Natural killer cell (primary cell): ENCODE data around the gene CARD11. TPM values are rescaled to one million over a fixed set of nuclear protein-coding genes. Genes with fewer than 3 reads are reported as not detected.

Experiments
- ATAC-seq, 3 donors: fragments of 150-1000 bp in 2 of 3; fragments of 200-7000 bp in 1 of 3; cut with Tn5 transposase; 1 replicate in 1 of 3; 2 replicates in 2 of 3; pipeline ENCODE4 v1.10.0; 2021; ENCODE audit warnings: mild to moderate bottlenecking in 2 of 3, moderate library complexity in 2 of 3
- DNase-seq, 2 donors: peaks; one replicate each; pipeline versions ENCODE4 v3.0.0 to v3.0.0-alpha.2; 2013 to 2021; ENCODE audit warnings: mixed read lengths in 1 of 2
- H3K27ac ChIP-seq: one replicate; pipeline ENCODE4 v1.5.1; 2013; ENCODE audit warnings: mild to moderate bottlenecking, low read length
- H3K27me3 ChIP-seq: one replicate; pipeline ENCODE4 v1.6.1; 2013; ENCODE audit warnings: low read length; ENCODE audit not compliant: control insufficient read depth, insufficient read depth
- H3K36me3 ChIP-seq: one replicate; pipeline ENCODE4 v1.6.1; 2013; ENCODE audit warnings: low read length; ENCODE audit not compliant: control insufficient read depth, insufficient read depth
- H3K4me1 ChIP-seq: one replicate; pipeline ENCODE4 v1.6.1; 2013; ENCODE audit warnings: low read length; ENCODE audit not compliant: control insufficient read depth, insufficient read depth
- H3K4me3 ChIP-seq: one replicate; pipeline ENCODE4 v1.5.1; 2013; ENCODE audit warnings: low read length
- H3K9me3 ChIP-seq: one replicate; pipeline ENCODE4 v1.6.1; 2013; ENCODE audit warnings: low read length; ENCODE audit not compliant: control insufficient read depth, insufficient read depth
- H3K27ac Mint-ChIP-seq, 2 donors: one replicate each; pipeline ENCODE4 v1.8.0; 2022; ENCODE audit warnings: mild to moderate bottlenecking in 2 of 2, mixed read lengths in 2 of 2, moderate library complexity in 1 of 2
- H3K27me3 Mint-ChIP-seq, 2 donors: one replicate each; pipeline ENCODE4 v1.8.0; 2022; ENCODE audit warnings: low read depth in 2 of 2, mixed read lengths in 2 of 2
- H3K36me3 Mint-ChIP-seq: one replicate; pipeline ENCODE4 v1.8.0; 2022; ENCODE audit warnings: mixed read lengths
- H3K4me1 Mint-ChIP-seq, 2 donors: one replicate each; pipeline ENCODE4 v1.8.0; 2022; ENCODE audit warnings: mixed read lengths in 2 of 2
- H3K4me3 Mint-ChIP-seq: one replicate; pipeline ENCODE4 v1.8.0; 2022; ENCODE audit warnings: mild to moderate bottlenecking, moderate library complexity, mixed read lengths
- H3K9me3 Mint-ChIP-seq, 2 donors: one replicate each; pipeline ENCODE4 v1.8.0; 2022; ENCODE audit warnings: mixed read lengths in 2 of 2
- WGBS: methylation state at CpG from one replicate; pipeline ENCODE4 v1.1.7; 2013; ENCODE audit warnings: missing lambda C conversion rate; ENCODE audit not compliant: insufficient coverage; 5-methylcytosine and 5-hydroxymethylcytosine counted together
- intact Hi-C: fragments of 100-400 bp; cut with micrococcal nuclease; formaldehyde crosslinking; loops from one replicate; pipeline ENCODE4 v1.14.2; 2022
- total RNA-seq, 4 donors: library from RNA; stranded (reverse); fragments of 120-200 nt in 1 of 4; gene quantifications; one replicate each; pipeline versions ENCODE4 v1.2.3 to v1.2.4, GENCODE V29; 2013 to 2022
- TF ChIP-seq, protein P1 (sequence below): fragments of 200-600 bp; IDR thresholded peaks from one replicate; pipeline ENCODE4 v1.8.0; 2022; ENCODE audit warnings: antibody characterized with exemption

The CARD11 gene
- total RNA-seq, 3 donors from 2014 or later (not counting 1 experiment from before 2014, with no cell fraction given) = 196 to 233 (median 199) TPM

DNA sequence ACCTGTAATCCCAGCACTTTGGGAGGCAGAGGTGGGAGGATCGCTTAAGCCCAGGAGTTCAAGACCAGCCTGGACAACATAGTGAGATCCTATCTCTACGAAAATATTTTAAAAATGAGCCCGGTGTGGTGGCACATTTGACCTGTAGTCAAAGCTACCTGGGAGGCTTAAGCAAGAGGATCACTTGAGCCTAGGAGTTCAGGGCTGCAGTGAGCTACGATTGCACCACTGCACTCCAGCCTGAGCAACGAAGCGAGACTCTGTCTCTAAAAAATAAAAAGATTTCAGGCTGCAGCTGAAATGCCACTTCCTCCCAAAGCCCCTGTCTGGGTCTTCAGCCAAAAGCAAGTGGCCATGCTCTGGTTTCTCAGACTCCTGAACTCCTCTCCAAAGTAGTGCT is 38.7 kb upstream of the CARD11 start:
- H3K27me3 ChIP-seq = no peaks in the 10 kb centered on the region
- Mint-ChIP-seq H3K4me1 (peaks cover 25 to 33% of the 10 kb centered on the region in 2 donors), H3K4me3 (no peak overlapping the region), H3K36me3 (peaks cover 7% of the 10 kb centered on the region), H3K9me3 (no peaks in the 10 kb centered on the region), H3K27me3 (no peaks in the 10 kb centered on the region), H3K27ac (no peak overlapping the region)
- no peaks in the 10 kb centered on the region for H3K9me3 ChIP-seq
- 59% methylated on average over 6 of the region's 6 CpGs for WGBS
- no peak overlapping the region for H3K27ac ChIP-seq
- no peak overlapping the region for H3K4me3 ChIP-seq
- no peak for ATAC-seq
- H3K36me3 ChIP-seq = no peaks in the 10 kb centered on the region
- peaks cover 7% of the 10 kb centered on the region for H3K4me1 ChIP-seq
- intact Hi-C loops = no loop called here
- no peak for DNase-seq
- TF ChIP-seq, protein P1, sequence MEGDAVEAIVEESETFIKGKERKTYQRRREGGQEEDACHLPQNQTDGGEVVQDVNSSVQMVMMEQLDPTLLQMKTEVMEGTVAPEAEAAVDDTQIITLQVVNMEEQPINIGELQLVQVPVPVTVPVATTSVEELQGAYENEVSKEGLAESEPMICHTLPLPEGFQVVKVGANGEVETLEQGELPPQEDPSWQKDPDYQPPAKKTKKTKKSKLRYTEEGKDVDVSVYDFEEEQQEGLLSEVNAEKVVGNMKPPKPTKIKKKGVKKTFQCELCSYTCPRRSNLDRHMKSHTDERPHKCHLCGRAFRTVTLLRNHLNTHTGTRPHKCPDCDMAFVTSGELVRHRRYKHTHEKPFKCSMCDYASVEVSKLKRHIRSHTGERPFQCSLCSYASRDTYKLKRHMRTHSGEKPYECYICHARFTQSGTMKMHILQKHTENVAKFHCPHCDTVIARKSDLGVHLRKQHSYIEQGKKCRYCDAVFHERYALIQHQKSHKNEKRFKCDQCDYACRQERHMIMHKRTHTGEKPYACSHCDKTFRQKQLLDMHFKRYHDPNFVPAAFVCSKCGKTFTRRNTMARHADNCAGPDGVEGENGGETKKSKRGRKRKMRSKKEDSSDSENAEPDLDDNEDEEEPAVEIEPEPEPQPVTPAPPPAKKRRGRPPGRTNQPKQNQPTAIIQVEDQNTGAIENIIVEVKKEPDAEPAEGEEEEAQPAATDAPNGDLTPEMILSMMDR = no peak

DNA sequence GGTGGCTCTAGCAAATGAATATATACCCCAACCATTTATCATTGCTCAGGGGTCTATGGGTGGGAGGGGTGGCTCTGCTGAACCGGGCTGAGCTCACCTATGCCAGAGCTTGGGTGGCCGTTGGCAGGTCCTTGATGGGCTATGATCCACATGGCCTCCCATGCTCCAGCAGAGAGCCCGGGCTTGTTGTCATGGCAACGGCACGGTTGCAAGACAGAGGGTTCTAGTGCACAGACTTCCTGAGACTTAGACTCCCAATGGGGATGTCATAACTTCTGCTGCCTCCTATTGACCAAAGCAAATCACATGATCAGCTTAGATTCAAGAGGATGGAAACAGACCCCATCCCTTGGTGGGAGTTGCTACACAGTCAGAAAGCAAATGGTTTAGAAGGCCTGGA is 36.4 kb upstream of the CARD11 start:
- peaks cover 23 to 25% of the 10 kb centered on the region in 2 donors for H3K4me1 Mint-ChIP-seq

GRCh38 chr7:3078514-3078913 is 34.8 kb upstream of the CARD11 start:
- H3K27ac Mint-ChIP-seq = no peak overlapping the region
- no peak for DNase-seq
- ATAC-seq = no peak

More for the DNA sequence above, 36.4 kb upstream of the CARD11 start:
- Histone ChIP-seq H3K27me3 (no peaks in the 10 kb centered on the region), H3K4me1 (peaks cover 7% of the 10 kb centered on the region), H3K36me3 (no peaks in the 10 kb centered on the region), H3K27ac (no peak overlapping the region), H3K9me3 (no peaks in the 10 kb centered on the region), H3K4me3 (no peak overlapping the region)
- WGBS = 65% methylated on average over 5 of the region's 5 CpGs
- Mint-ChIP-seq H3K27me3 (no peaks in the 10 kb centered on the region), H3K9me3 (no peaks in the 10 kb centered on the region), H3K36me3 (peaks cover 7% of the 10 kb centered on the region), H3K27ac (no peak overlapping the region), H3K4me3 (no peak overlapping the region)
- intact Hi-C loops = no loop called here
- TF ChIP-seq, protein P1 = no peak
- DNase-seq (no peak), ATAC-seq (no peak)

GRCh38 chr7:3076700-3077099 is 33.0 kb upstream of the CARD11 start:
- Mint-ChIP-seq H3K36me3 (peaks cover 8% of the 10 kb centered on the region), H3K27ac (no peak overlapping the region), H3K4me3 (no peak overlapping the region), H3K4me1 (peaks cover 30 to 32% of the 10 kb centered on the region in 2 donors), H3K27me3 (no peaks in the 10 kb centered on the region), H3K9me3 (no peaks in the 10 kb centered on the region)
- H3K4me3 ChIP-seq = no peak overlapping the region
- H3K36me3 ChIP-seq = no peaks in the 10 kb centered on the region
- no peaks in the 10 kb centered on the region for H3K9me3 ChIP-seq
- 97% methylated on average over 3 of the region's 4 CpGs for WGBS
- no peaks in the 10 kb centered on the region for H3K27me3 ChIP-seq
- no peak overlapping the region for H3K27ac ChIP-seq
- intact Hi-C loops = no loop called here
- TF ChIP-seq, protein P1 = no peak
- peaks cover 16% of the 10 kb centered on the region for H3K4me1 ChIP-seq
- DNase-seq = no peak
- no peak for ATAC-seq

More at GRCh38 chr7:3078514-3078913, 34.8 kb upstream of the CARD11 start:
- Mint-ChIP-seq H3K9me3 (no peaks in the 10 kb centered on the region), H3K4me1 (peaks cover 22 to 29% of the 10 kb centered on the region in 2 donors), H3K36me3 (peaks cover 7% of the 10 kb centered on the region), H3K4me3 (no peak overlapping the region), H3K27me3 (no peaks in the 10 kb centered on the region)
- Histone ChIP-seq H3K4me1 (peaks cover 11% of the 10 kb centered on the region), H3K27me3 (no peaks in the 10 kb centered on the region), H3K36me3 (no peaks in the 10 kb centered on the region), H3K9me3 (no peaks in the 10 kb centered on the region), H3K27ac (no peak overlapping the region), H3K4me3 (no peak overlapping the region)
- intact Hi-C loops = no loop called here
- WGBS = 85% methylated on average over 7 of the region's 7 CpGs
- TF ChIP-seq, protein P1 = no peak
